ENCODE measurements around the gene TET3.
"Not testable (repeated sequence)": the region's sequence is repeated elsewhere in the genome, so short reads cannot be mapped to it uniquely, and the experiment has no call there.

The TET3 gene
- 63.6 to 97.3 (median 71.5) reads per million in 4 experiments for total RNA-seq

DNA sequence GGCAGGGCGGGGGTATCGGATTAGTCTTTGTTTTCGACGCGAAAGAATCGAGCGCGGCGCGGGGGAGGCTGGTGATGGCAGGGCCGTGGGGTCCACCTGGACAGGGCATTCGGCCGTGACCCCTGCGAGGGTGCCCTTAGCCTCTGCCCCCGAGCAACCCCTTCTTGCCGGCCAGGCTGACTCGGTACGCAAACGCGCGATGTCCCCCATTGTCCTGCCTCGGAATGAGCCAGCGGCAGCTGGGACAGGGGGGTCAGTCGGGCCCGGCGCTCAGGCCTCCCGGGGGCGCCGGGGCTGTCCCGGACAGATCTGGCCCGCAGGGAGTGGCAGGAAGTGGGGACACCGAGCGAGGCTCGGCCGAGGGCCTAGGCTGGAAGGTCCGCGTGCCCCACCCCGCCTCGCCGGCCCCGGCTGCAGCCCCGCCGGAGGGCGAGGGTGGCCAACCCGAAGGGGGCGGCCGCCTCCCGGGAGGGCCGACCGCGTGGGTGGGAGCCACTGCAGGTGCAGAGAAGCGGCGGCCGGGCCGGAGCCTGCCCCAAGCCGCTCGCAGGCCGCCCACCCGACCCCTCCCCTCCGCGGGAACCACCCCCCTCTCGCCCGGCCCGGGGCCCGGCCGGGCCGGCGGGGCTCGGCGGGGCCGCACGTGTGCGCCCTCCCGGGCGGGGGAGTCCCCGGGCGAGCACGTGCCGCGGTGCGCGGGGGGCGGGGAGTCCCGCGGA is at the start of gene TET3:
Gene TET3 (plus strand): TSS at position 708 of the 719 bp plus-strand sequence. CDS start 1,494 bp downstream, outside the sequence.
- DNase-seq: no peak

DNA sequence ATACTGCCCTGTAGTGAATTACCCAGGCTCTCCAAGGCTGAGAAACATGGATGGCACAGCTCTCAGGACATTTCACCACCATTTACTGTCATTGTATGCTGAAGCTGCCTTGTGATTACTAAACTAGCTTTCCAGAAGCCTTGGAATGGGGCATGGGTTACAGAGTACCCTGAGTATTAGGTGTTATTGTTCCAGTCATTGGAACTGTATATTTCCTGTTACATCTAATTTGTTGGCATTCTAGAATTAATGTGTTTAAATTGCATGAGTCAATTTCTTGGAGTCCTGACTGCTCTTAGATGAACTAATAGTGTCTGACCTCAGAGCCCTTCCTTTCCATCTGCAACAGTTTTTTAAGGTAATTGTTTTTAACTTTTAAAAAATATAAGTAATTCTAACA is 49.1 kb upstream of the TET3 start:
- no peak for DNase-seq

DNA sequence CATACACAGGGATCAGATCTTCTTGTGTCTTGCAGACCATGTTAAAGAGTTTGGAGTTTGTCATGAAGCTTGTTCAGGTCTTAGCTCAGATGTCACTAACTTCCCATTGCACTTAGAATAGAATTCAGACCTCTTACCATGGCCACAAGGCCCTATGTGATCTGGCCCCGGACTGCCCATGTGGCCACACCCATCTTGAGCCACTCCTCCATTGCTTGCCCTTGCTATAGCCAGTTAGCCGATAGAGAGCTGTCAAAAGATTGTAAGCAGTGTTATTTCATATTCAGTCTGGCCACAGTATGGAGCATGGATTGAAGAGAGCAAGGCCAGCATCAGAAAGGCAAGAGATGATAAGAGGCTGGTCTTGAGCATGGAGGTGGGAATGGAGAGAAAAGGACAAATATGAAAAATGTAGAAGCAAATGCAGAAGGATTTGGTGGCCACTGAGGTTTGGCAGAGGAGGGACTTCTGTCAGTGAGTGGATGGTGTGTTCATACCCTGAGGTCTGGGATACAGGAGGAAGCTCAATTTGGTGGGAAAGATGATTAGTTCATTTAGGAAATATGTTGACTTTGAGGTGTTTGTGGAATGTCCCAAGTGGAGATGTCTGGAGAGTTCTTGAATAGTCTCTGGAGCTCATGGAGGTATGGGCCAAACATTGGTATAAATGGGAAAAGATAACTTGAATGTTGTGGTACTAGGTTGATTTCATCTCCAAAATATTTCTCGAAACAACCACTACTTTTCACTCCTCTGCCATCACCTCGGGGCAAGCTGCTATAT is 47.4 kb upstream of the TET3 start:
- no peak for DNase-seq

DNA sequence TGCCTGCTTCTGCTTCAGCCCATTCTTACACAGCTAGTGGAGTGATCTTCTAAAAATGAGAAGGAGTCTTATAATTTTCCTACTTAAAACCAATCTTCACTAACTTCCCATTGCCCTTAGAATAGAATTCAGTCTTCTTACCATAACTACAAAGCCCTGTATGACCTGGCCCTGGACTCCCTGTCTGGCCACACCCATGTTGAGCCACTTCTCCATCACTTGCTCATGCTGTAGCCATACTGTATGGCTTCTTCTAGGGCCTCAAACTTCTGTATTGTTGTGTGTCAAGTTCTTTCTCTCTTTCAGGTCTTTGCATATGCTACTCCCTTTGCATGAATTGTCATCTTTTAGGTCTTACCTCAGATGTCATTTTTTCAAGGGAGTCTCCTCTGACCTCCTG is 46.8 kb upstream of the TET3 start:
- no peak for DNase-seq

DNA sequence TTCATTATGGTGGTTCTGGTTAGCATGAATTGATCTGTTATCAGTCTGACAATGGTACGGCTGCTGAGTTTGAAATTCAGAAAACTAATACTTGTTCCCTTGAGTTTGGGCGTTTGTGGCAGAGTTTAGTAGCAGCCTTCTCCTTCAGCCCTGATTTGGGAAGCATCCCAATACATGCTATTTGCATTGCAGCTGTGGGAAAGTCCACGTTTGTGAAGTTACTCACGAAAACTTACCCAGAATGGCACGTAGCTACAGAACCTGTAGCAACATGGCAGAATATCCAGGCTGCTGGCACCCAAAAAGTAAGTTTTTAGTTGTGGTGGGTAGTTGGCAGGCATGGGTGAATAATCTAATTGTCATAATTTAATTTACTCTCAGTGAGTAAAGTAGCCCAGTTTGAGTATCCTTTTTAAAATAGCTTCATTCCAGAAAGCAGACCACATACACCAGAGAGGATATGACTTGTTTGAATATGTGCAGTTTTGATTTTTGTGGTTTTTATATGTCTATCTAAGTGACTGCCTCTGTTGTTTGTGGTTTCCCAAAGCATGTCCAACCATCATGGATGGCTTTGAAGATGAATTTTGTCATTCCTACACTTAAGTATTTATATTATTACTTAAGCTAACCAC is 45.9 kb upstream of the TET3 start:
- no peak for DNase-seq

DNA sequence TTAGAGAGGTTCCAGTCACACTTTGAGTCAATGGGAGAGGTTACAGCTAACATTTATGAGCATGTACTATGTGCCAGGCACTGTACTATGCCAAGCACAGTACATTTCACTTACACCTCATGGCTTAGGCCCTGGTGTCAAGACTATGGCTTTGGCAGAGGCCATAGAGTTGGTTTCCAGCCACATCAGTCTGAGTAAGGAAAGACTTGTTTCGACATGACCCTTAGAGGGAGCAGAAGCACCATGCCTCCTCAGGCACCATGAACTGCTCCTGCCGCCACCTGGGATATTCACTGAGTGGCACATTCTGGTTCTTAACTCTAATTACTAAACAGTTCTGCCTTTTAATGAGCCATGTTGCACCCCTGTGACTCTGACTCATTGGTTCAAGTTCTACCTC is 45.3 kb upstream of the TET3 start:
- DNase-seq: no peak

DNA sequence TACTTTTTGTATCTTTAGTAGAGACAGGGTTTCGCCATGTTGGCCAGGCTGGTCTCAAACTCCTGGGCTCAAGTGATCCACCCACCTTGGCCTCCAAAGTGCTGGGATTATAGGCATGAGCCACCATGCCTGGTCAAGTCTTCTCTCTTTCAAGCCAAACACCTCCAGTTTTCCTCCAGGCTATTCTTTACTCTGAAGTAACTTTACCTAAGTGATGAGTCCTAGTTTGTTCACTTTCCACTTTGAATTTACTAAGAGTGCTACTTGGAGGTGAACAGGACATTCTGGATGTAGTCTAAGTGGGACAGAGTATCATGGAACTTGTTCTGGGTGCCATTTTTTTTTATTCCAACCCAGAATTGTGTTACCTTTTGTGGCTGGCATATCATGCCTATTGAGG is 44.6 kb upstream of the TET3 start:
- not testable (repeated sequence) for DNase-seq

DNA sequence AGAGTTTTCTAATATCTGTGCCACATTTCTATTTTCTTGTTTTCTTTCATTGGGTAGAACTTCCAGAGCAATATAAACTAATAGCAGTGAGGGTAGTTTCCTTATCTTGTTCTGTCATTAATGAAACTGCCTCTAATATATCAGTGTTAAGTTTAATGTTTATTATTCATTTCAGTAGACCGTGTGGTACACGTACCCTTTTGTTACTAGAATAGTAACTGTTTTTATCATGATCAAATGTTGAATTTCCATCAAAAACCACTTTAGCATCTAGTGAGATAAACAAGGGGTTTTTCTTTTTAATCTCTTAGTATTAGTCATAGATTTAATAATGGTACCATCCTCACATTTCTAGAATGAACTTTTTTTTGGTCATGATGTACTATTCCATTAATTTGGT is 42.0 kb upstream of the TET3 start:
- DNase-seq: no peak

DNA sequence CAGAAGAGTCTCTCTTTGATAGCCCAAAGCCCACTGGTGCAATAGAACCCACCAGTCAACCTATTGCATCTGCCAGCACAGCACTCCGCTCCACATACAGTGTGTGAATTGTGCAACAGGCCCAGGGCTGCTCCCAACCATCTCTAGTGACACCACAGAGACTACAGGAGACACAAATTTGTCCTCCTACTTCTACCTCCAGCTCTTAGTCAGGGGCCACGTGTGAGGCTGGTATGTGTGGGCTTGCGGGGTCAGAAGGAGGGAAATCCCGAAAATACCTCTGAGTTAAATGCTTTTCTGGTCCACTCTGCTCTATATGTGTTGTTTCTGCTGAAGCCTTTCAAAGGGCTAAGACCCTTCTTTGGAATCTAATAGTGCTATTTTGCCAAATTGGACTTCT is 40.0 kb upstream of the TET3 start:
- DNase-seq: no peak

DNA sequence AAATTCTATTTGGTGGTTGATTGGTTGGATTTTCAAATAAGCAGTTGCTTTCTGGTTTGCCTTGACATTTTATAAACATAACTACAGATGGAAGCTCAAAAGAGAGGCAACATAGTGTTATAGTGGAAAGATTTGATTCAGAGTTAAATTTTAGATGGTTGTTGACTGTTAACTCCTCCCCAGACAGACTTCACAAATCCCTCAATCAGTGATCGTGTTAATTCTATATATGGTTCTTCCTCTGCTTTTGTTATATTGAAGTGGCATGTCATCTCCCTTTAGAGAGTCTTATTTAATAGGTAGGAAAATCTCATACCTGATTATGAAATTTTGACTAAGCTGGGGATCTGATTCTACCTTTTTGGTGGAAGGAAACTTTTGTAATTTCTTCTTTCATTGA is 38.5 kb upstream of the TET3 start:
- DNase-seq: no peak

DNA sequence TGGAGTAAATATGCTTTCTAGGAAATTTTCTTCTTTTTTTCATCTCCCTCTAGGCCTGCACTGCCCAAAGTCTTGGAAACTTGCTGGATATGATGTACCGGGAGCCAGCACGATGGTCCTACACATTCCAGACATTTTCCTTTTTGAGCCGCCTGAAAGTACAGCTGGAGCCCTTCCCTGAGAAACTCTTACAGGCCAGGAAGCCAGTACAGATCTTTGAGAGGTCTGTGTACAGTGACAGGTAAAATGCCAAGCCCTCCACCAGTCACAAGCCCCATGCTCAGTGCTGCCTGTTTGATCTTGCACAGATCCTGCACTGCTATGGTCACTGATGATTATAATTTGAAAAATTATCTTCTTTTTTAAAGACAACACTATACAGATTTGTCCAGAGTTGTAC is 38.0 kb upstream of the TET3 start:
- no peak for DNase-seq

DNA sequence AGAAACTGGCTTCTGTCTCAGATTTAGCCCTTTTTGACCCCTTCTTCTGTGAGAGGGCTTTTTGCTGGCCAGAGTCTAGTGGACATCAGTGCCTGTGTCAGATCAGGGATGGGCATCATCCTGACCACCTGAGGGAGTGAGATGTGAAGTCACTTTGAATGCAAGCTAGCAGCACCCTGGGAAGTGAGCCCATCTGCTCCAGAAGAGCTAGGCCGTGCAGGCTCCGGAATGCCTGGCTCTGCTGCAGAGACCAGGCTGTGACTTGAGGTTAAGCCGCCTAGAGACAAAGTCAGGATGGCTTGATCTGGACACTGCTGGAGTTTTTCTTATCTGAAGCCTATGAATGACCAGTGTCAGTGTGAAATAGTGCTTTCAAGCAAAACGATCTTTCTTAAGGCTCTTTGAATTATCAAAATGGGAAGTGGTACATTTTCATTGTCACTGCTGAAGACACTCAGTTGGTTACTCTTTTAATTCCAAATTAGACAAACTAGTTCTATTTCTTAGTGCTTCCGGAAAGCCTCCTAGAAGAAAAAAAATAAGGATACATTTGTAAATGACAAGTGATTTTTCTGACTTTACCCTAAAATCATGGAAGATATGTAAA is 37.2 kb upstream of the TET3 start:
- no peak for DNase-seq

DNA sequence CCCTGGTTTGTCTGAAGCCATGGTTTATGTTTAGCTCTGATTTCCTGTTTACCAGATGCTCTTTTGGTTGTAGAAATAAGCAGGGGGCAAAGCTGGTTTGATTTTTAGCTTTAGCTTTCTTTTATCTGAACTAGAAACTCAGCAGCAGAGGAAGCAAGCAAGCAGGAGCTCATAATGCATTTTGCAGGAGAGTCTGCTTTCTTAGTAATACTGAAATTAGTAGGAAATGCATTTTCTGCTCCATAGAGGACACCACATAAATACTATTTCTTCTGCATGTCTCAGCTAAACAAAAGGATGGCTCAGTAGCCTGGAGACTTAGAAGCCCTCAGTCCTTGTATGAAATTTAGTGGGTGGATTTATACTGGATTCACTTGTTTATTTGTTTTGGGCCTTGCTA is 34.9 kb upstream of the TET3 start:
- DNase-seq: no peak

DNA sequence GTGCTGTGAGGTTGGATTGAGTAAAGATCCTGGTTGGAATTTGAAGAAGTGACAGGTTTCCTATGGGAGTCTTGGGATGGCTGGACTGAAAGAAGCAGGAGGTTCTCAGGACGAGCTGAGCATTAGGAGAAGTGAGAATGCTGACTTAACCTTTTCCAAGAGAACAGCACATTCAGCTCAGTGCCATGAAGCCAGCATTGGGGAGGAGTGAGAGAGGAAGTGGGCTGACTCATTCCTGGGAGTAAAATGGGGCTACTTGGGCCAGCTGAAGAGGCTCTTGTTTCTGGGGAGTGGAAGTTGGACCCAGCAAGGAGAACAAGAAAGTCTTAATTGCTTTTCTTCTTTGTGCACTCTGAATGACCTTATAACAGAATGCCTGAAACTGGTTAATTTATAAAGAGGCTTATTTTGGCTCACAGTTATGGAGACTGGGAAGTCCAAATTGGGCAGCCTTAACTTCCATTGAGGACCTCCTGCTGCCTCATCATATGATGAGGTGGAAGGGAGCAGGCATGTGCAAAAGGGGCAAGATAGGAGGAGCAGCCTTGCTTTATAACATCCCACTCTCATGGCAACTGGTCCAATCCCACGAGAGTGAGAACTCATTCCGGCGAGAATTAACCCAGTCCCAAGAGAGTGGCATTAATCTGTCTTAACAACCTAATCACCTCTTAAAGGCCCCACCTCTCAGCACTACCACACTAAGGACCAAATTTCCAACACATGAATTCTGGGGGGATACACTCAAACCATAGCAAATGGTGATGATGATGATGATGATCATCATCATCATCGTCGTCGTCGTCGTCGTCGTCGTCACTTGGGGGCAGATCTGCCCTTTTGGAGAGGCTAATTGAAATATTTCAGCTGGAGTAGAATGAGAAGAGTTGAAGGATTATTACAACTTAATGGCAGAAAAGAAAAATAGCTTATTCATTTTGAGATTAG is 31.9 kb upstream of the TET3 start:
- DNase-seq: no peak

DNA sequence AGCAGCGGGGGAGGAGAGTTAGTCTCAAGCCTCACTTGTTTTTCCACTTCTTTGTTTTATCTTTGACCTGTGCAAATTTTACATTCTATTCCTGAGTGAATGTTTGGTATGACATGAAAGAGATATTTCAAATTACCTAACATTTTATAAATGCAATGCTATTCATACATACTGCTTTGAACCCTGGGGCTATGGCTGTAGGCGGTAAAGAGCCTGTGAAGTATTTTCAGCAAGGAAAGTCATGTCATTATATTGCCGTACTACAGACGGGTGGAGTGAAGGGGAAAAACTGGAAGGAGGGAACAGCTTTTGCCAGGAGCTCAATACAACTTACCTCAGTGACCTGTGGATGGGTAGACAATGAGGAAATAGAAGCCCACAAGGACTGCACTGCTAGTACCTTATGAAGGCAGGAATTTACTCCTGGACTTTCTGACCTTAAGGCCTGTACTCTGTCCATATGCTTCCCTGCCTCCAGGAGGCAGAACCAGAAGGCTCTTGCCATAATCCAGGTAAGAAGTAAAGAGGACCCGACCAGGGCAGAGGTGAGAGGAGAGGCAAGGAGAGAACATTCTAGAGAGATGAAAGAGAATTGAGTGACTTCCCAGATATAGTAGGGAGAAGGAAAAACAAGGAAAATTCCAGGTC is 28.4 kb upstream of the TET3 start:
- DNase-seq: no peak

DNA sequence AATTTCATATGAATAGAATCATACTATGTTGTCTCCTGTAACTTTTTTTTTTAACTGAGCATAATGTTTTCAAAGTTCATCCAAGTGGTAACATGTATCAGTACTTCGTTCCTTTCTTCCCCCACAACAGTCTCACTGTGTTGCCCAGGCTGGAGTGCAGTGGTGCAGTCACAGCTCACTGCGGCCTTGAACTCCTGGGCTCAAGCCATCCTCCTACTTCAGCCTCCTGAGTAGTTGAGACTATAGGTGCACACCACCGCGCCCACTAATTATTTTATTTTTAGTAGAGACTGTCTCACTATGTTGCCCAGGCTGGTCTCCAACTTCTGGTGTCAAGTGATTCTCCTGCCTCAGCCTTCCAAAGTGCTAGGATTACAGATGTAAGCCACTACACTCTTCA is 23.4 kb upstream of the TET3 start:
- DNase-seq: no peak

DNA sequence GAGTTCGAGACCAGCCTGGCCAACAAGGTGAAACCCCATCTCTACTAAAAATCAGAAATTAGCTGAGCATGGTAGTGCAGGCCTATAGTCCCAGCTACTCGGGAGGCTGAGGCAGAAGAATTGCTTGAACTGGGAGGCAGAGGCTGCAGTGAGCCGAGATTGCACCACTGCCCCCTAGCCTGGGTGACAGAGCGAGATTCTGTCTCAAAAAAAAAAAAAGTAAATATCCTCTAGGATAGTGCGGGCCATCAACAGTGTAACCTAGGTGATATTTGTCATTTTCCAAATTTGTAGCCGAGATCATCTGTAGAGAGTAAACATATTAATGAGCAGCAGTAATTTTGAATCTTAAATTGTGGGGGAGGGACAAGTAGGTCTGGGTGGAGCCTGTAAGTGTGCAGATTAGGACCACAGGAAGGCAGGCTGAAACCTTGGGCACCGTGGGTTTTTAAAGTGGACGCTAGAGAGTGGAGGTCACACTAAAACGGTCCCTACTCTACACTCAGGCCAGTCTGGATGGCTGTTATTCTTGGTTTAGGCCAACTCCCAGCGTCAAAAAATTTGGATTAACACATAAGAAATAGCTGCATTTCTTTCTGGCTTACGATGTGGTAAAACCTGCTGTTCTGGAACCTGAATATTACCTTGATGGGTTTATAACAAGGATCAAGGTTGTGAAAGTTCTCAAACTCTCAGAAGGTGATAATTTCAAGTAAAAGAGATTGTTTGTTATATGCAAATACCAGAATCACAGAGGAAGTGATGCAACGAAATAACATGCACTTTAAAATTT is 22.7 kb upstream of the TET3 start:
- DNase-seq: no peak

DNA sequence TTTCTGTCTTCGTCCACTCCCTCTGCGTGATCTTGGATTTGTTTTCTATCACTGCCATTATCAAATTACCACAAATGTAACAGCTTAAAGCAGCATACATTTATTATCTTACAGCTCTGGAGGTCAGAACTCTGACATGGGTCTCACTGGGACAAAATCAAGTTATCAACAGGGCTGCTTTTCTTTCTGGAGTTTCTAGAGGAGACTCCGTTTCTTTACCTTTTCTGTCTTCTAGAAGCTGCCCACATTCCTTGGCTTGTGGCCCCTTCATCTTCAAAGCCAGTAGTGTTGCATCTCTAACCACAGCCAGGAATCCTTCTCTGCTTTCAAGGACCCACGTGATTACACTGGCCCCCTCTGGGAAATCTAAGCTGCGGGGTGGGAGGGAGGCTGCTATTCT is 21.9 kb upstream of the TET3 start:
- DNase-seq: no peak

DNA sequence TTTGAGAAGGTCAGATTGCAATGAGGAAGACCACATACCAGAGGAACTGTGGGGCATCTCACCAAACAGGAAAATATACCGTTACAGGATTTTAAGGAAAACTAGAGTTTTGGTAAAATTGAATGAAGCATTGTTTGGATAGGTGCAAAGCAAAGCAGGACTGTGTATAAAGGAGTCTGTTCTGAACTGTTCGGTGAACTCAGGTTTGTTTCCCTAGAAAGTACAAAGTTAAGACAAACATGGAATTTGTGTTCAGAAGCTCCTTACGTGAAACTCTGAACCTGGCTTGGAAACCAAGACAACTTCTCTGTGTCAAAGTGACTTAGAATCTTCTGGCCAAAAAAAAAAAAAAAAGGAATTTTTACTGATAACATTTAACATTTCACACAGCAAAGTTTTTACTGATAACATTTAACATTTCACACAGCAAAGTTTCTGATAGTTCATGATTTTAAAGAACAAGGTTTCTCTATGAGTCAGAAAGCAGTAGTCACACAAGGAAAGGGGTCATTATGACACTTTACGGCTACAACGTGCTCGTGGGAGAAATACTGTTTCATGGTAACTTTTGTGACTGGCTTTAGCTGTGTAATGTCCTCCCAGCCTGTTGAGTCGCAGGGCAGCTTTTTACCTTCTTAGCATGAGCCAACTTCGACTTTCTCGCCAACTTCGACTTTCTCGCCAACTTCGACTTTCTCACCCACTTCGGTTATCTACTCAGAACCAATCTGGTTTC is 21.2 kb upstream of the TET3 start:
- no peak for DNase-seq

DNA sequence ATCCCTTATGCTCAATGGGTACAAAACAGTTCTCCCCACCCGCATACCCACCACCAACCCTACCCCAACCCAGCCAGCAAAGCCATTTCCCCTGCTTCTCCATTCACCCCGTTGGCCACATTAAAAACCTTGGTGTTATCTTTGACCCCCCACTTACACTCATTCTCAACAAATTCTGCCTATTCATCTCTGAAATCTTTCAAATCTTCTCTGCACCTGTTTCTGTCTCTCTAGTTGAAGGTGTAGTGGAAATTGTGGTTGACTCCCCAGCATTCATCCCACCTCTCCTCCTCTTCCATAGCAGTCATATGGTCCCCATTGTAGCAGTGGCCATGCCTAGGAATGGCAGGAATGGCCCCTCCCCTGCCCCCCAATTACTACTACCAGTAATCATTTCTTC is 20.5 kb upstream of the TET3 start:
- no peak for DNase-seq

Data from effector CD8-positive, alpha-beta T cell (primary cell).